ENCODE data around the gene SMC1B.

Gene SMC1B

GRCh38 chr22:45320357-45320976 lies 92.9 kb downstream of the SMC1B start:
- no peak for DNase-seq (ENCODE audit: low read depth in 2 of 2)

- no peak for DNase-seq (ENCODE audit: low read depth in 2 of 2)
These were observed 94.1 kb downstream of the SMC1B start for GRCh38 chr22:45319324-45319685.

GRCh38 chr22:45318558-45319323 lies 94.7 kb downstream of the SMC1B start:
- no peak for DNase-seq (ENCODE audit: low read depth in 2 of 2)

GRCh38 chr22:45318168-45318557 lies 95.2 kb downstream of the SMC1B start:
- peak; percentile 88 to 91 for DNase-seq (ENCODE audit: low read depth in 2 of 2)

- DNase-seq (ENCODE audit: low read depth in 2 of 2), result no peak
These were observed 95.7 kb downstream of the SMC1B start for GRCh38 chr22:45317551-45318167.

GRCh38 chr22:45316796-45317526 lies 96.4 kb downstream of the SMC1B start:
- no peak for DNase-seq (ENCODE audit: low read depth in 2 of 2)

GRCh38 chr22:45314786-45315185 lies 98.6 kb downstream of the SMC1B start:
- DNase-seq (ENCODE audit: low read depth in 2 of 2), result no peak

GRCh38 chr22:45314054-45314721 lies 99.2 kb downstream of the SMC1B start:
- no peak for DNase-seq (ENCODE audit: low read depth in 2 of 2)

GRCh38 chr22:45312856-45313255 lies 100.5 kb downstream of the SMC1B start:
- DNase-seq (ENCODE audit: low read depth in 2 of 2), result no peak

- no peak for DNase-seq (ENCODE audit: low read depth in 2 of 2)
These were observed 101.0 kb downstream of the SMC1B start for GRCh38 chr22:45312415-45312814.

- DNase-seq (ENCODE audit: low read depth in 2 of 2), result no peak
These were observed 102.3 kb downstream of the SMC1B start for GRCh38 chr22:45310977-45311531.

GRCh38 chr22:45310331-45310976 lies 102.9 kb downstream of the SMC1B start:
- no peak for DNase-seq (ENCODE audit: low read depth in 2 of 2)

- DNase-seq (ENCODE audit: low read depth in 2 of 2), result peak; percentile 86 to 88
These were observed 103.8 kb downstream of the SMC1B start, which contains the start of gene FAM118A for GRCh38 chr22:45309422-45310227. TSS of gene FAM118A (plus strand) at chr22:45309934. CDS start at chr22:45322380, 12,446 bp downstream.

- DNase-seq (ENCODE audit: low read depth in 2 of 2), result no peak
These were observed 104.4 kb downstream of the SMC1B start for GRCh38 chr22:45308957-45309421.

GRCh38 chr22:45308391-45308956 lies 104.9 kb downstream of the SMC1B start:
- no peak for DNase-seq (ENCODE audit: low read depth in 2 of 2)

- no peak for DNase-seq (ENCODE audit: low read depth in 2 of 2)
These were observed 107.3 kb downstream of the SMC1B start for GRCh38 chr22:45306139-45306538.

- DNase-seq (ENCODE audit: low read depth in 2 of 2), result no peak
These were observed 107.8 kb downstream of the SMC1B start for GRCh38 chr22:45305456-45306075.

- DNase-seq (ENCODE audit: low read depth in 2 of 2), result no peak
These were observed 108.4 kb downstream of the SMC1B start for GRCh38 chr22:45304971-45305370.

GRCh38 chr22:45303181-45303580 lies 110.2 kb downstream of the SMC1B start:
- no peak for DNase-seq (ENCODE audit: low read depth in 2 of 2)

Measured in fibroblast of skin of left quadriceps (primary cell).